Endodermal cell (in vitro differentiated cells): ENCODE results near the gene SDK1. TPM values are rescaled to one million over a fixed set of nuclear protein-coding genes. Genes with fewer than 3 reads are reported as not detected.

Experiments used
- DNase-seq: peaks from one replicate; pipeline ENCODE4 v3.0.0-alpha.2; 2017
- H3K27ac ChIP-seq: 2 replicates; pipeline ENCODE4 v1.5.1; 2013; ENCODE audit warnings: mild to moderate bottlenecking, low read depth, low read length, moderate library complexity
- H3K27me3 ChIP-seq: 2 replicates; pipeline ENCODE4 v1.6.1; 2013; ENCODE audit warnings: mild to moderate bottlenecking, low read length, moderate library complexity; ENCODE audit not compliant: insufficient read depth, control insufficient read depth, poor library complexity, severe bottlenecking
- H3K36me3 ChIP-seq: 2 replicates; pipeline ENCODE4 v1.7.0; 2013; ENCODE audit warnings: mild to moderate bottlenecking, low read length, moderate library complexity; ENCODE audit not compliant: control insufficient read depth, insufficient read depth
- H3K4me1 ChIP-seq: one replicate; pipeline ENCODE4 v1.7.0; 2013; ENCODE audit warnings: low read length; ENCODE audit not compliant: control insufficient read depth, insufficient read depth
- H3K4me3 ChIP-seq: 2 replicates; pipeline ENCODE4 v1.5.1; 2013; ENCODE audit warnings: mild to moderate bottlenecking, low read length, moderate library complexity
- H3K9ac ChIP-seq: 2 replicates; pipeline ENCODE4 v1.6.1; 2013; ENCODE audit warnings: mild to moderate bottlenecking, low read length, moderate library complexity; ENCODE audit not compliant: poor library complexity, severe bottlenecking; ENCODE audit errors: extremely low read depth
- H3K9me3 ChIP-seq: 2 replicates; pipeline ENCODE4 v1.6.1; 2013; ENCODE audit warnings: mild to moderate bottlenecking, low read length, moderate library complexity; ENCODE audit not compliant: control insufficient read depth
- H3K27ac Mint-ChIP-seq: 2 replicates; pipeline ENCODE4 v1.8.0; 2020; ENCODE audit warnings: mixed read lengths
- H3K27me3 Mint-ChIP-seq: 2 replicates; pipeline ENCODE4 v1.8.0; 2021; ENCODE audit warnings: mild to moderate bottlenecking, mixed read lengths; ENCODE audit not compliant: insufficient read depth
- H3K36me3 Mint-ChIP-seq: 2 replicates; pipeline ENCODE4 v1.8.0; 2020; ENCODE audit warnings: low read depth, mixed read lengths
- H3K4me1 Mint-ChIP-seq: 2 replicates; pipeline ENCODE4 v1.8.0; 2020; ENCODE audit warnings: mixed read lengths
- H3K4me3 Mint-ChIP-seq: 2 replicates; pipeline ENCODE4 v1.8.0; 2020; ENCODE audit warnings: mild to moderate bottlenecking, moderate library complexity, mixed read lengths
- H3K9me3 Mint-ChIP-seq: 2 replicates; pipeline ENCODE4 v1.8.0; 2020; ENCODE audit warnings: mild to moderate bottlenecking, mixed read lengths
- WGBS, 2 experiments: methylation state at CpG; one replicate each; pipeline versions ENCODE4 v1.1.5 to v1.1.7; 2013; ENCODE audit warnings: missing lambda C conversion rate in 2 of 2, mixed read lengths in 1 of 2; ENCODE audit not compliant: insufficient coverage in 1 of 2, insufficient read length in 1 of 2; 5-methylcytosine and 5-hydroxymethylcytosine counted together
- total RNA-seq, 2 donors: library from RNA; stranded (reverse); fragmentation: NEBNext Ultra II Directional in 1 of 2; extraction: Animal tissue kit (Norgen Biotek cat#: 25700) in 1 of 2; gene quantifications; 2 replicates in 1 of 2; 3 replicates in 1 of 2; pipeline ENCODE4 v1.2.1, GENCODE V29; 2021
- TF ChIP-seq, protein P1 (sequence below): fragments of 200-600 bp; sonication (generic); conservative IDR thresholded peaks from 2 replicates; pipeline ENCODE4 v1.5.0; 2021; ENCODE audit warnings: antibody characterized with exemption, mild to moderate bottlenecking

Gene SDK1
- total RNA-seq, 2 donors from 2014 or later = 22.7 to 23.1 TPM

DNA sequence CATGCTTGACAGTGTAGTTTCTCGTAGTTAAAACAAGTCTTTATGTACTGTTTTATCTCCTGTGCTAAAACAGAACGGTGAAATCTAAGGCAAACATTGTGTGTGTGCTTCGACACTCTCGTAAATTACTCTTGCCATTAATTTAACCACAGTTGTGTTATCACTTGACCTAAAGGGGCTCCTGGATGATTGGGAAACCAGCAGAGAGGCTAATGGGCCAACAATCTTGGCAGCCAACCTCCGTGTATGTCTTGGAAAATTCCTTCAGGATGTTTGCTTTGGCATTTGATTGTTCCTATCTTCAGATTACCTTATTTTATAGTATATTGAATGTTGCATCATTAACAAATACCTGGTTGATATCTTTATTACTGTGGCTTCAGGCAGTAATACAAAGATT, 409.5 kb downstream of the SDK1 start:
- peaks cover 26% of the 10 kb centered on the region for H3K4me1 ChIP-seq
- H3K36me3 Mint-ChIP-seq = peaks cover 14% of the 10 kb centered on the region
- H3K4me3 ChIP-seq = no peak overlapping the region
- H3K27me3 ChIP-seq = no peaks in the 10 kb centered on the region
- no peak overlapping the region for H3K4me3 Mint-ChIP-seq
- DNase-seq = no peak
- peaks cover 34% of the 10 kb centered on the region for H3K9me3 ChIP-seq
- H3K4me1 Mint-ChIP-seq = peaks cover 36% of the 10 kb centered on the region
- no peak overlapping the region for H3K9ac ChIP-seq
- peaks cover 5% of the 10 kb centered on the region for H3K36me3 ChIP-seq
- 90 to 91% methylated on average over 4 to 5 of the region's 5 CpGs for WGBS, 2 experiments
- H3K27ac Mint-ChIP-seq = no peak overlapping the region
- H3K27me3 Mint-ChIP-seq = no peaks in the 10 kb centered on the region
- no peak overlapping the region for H3K27ac ChIP-seq
- TF ChIP-seq, protein P1, sequence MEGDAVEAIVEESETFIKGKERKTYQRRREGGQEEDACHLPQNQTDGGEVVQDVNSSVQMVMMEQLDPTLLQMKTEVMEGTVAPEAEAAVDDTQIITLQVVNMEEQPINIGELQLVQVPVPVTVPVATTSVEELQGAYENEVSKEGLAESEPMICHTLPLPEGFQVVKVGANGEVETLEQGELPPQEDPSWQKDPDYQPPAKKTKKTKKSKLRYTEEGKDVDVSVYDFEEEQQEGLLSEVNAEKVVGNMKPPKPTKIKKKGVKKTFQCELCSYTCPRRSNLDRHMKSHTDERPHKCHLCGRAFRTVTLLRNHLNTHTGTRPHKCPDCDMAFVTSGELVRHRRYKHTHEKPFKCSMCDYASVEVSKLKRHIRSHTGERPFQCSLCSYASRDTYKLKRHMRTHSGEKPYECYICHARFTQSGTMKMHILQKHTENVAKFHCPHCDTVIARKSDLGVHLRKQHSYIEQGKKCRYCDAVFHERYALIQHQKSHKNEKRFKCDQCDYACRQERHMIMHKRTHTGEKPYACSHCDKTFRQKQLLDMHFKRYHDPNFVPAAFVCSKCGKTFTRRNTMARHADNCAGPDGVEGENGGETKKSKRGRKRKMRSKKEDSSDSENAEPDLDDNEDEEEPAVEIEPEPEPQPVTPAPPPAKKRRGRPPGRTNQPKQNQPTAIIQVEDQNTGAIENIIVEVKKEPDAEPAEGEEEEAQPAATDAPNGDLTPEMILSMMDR = no peak
- H3K9me3 Mint-ChIP-seq = peaks cover 46% of the 10 kb centered on the region

DNA sequence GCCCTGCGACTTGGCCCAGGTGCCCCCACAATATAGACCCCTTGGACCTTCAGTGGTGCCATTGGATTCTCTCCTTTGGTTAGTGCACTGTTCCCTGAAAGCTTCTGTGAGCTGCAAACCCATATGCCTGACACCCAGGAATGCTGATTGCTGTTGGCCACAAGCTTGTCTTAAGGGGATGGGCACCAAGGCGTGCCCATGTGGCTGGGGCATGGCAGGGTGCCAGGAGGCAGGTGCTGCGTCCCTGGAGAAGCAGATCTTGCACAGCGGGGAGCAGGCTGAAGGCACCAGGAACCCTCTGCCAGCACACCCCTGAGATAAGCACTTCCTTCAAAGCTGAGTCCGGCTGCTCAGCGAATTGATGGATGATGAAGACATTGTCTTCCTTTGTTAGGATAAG, 411.8 kb downstream of the SDK1 start:
- Mint-ChIP-seq H3K9me3 (peaks cover 32% of the 10 kb centered on the region), H3K27me3 (no peaks in the 10 kb centered on the region), H3K27ac (peak overlapping the region; percentile 80), H3K36me3 (no peaks in the 10 kb centered on the region), H3K4me3 (no peak overlapping the region), H3K4me1 (peaks cover 34% of the 10 kb centered on the region)
- peaks cover 5% of the 10 kb centered on the region for H3K36me3 ChIP-seq
- peaks cover 26% of the 10 kb centered on the region for H3K4me1 ChIP-seq
- peak; percentile 49 for DNase-seq
- peak overlapping the region; percentile 3 for H3K27ac ChIP-seq
- WGBS, 2 experiments = 66 to 79% methylated on average over 3 to 6 of the region's 6 CpGs
- no peak overlapping the region for H3K9ac ChIP-seq
- no peaks in the 10 kb centered on the region for H3K27me3 ChIP-seq
- H3K9me3 ChIP-seq = peaks cover 34% of the 10 kb centered on the region
- H3K4me3 ChIP-seq = peak overlapping the region; percentile 65
- TF ChIP-seq, protein P1 = no peak

DNA sequence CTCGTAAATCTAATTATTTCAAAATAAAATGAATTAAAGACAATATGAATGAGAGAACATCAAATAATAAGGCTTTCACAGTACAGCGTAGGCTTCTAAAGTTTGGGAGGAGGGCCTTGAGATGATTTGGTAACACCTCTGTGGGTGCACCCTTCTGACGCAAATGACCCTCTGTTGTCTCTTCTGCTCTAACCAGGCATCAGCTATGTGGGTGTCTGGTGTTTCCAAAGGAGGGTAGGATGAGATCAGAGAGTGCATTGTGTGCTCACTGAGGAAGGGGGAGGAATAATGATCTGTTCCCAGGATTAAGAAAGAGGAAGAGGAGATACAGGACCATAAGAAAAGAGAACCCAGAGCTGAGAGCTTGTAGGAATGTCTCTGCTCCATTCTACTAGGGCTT, 420.4 kb downstream of the SDK1 start:
- no peak overlapping the region for H3K9ac ChIP-seq
- no peaks in the 10 kb centered on the region for H3K9me3 ChIP-seq
- no peak overlapping the region for H3K4me3 ChIP-seq
- no peaks in the 10 kb centered on the region for H3K27me3 ChIP-seq
- Mint-ChIP-seq H3K9me3 (no peaks in the 10 kb centered on the region), H3K4me1 (peaks cover 27% of the 10 kb centered on the region), H3K36me3 (no peaks in the 10 kb centered on the region), H3K27ac (no peak overlapping the region), H3K27me3 (no peaks in the 10 kb centered on the region), H3K4me3 (no peak overlapping the region)
- 83 to 98% methylated on average over 1 to 2 of the region's 3 CpGs for WGBS, 2 experiments
- H3K4me1 ChIP-seq = peaks cover 11% of the 10 kb centered on the region
- no peak for DNase-seq
- H3K27ac ChIP-seq = no peak overlapping the region
- TF ChIP-seq, protein P1 = no peak
- H3K36me3 ChIP-seq = no peaks in the 10 kb centered on the region
